Stimulated activated CD4-positive, alpha-beta T cell treated with anti-CD3 and anti-CD28 coated beads, Interleukin-15, amount 100 ng/mL, for 24 hours (primary cell): ENCODE measurements around the gene EIF4EBP2.

Experiments
- DNase-seq: peaks from one replicate; pipeline ENCODE4 v3.0.0-alpha.2; 2020

EIF4EBP2 gene

DNA sequence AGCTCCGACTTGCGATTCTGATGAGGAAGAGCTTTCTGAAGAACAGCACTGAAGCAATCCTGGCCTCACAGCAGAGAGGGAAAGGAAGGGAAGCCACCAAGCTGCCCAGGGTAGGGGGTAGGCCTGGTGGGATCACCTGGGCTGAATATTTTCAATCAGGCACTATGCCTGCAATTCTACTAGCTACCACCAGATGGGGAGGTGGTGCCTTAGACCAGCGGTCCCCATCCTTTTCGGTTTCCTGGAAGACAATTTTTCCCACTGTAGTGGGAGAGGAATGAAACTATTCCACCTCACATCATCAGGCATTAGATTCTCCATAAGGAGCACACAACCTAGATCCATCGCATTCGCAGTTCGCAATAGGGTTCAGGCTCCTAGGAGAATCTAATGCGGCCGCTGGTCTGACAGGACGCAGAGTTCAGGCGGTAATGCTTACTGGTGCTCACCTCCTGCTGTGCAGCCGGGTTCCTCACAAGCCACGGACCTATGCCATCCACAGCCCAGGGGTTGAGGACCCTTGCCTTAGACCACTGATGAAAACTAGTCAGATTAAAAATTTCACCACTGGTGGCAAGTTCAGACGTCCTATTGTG, 24.3 kb upstream of the EIF4EBP2 start:
- peak; percentile 23 for DNase-seq

DNA sequence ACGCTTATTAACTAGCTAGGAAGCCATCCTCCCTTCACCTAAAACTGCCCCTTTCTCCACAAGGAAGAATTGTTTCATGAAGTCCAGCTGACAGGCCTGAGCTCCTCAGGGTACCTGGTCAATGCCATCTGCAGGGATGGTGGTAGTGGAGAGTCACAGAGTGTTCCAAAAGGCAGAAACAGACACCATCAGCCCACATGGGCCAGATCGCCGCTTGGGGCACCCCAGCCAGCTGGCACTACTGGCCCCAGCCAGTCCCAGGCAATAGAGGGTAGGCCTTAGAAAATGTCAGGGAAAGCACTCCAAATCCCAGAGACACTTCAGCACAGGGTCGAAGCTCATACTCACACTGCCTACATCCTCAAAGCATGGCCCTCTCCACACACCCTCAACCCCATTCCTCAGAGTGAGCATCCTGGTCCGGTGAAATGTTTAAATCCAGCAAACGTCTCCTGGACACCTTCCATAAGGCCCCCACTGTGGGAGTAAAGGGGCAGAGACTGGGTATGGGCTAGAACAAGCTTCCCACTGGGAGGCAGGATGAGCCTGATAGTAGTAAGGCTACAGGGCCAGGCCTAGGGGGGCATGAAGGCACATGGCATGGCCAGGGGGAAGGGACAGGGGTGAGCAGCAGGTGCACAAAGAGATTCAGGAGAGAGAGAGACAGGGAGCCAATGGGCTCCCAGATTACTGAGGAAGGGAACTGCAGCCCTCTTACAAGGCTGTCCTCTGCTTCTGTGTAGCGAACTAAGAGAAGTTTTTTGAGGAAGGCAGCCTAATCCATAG, 23.4 kb upstream of the EIF4EBP2 start:
- no peak for DNase-seq

DNA sequence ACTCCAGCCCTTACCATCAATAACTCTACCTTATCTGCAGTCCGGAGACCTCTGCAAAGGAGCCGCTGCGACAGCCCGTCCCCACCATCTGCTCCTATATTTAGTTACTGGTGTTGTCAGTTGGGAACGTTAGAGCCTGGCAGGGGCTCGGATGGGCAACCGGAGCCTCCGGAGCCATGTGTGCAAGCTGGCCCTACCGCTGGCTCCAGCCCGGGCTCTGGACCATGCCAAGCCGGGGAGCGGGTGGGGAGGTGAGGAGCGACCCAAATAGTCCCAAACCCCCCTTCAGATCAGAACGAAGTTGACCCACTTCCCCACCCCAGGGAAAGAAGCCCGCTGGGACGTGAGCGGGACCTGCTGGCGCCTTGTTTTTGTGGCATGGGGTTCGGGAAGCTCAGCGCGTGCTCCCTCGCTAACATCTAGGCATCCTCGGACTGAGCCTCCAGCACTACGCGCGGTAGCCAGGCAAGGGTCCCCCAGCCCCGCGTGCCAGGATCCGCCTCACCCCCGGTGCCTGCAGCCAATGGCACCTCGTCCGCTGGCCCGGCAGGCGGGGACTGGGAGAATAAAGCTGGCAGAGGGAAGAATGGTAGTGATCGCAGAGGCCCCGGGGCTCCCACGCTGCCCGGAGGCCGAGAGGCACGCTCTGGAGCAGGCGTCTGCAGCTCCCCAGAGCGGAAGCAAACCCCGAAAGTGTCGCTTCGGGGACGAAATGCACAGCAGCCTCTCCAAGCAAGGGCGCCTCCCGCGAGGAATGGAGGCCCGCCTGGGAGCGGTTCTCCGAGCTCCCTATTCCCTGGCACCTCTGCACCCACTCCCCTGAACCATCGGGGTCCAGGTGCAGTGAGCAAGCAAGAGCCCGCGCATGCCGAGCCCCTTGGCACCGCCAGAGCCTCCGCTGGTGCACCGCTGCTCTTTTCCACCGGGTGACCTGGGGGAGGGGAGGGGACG, 22.2 kb upstream of the EIF4EBP2 start:
- peak; percentile 66 for DNase-seq

DNA sequence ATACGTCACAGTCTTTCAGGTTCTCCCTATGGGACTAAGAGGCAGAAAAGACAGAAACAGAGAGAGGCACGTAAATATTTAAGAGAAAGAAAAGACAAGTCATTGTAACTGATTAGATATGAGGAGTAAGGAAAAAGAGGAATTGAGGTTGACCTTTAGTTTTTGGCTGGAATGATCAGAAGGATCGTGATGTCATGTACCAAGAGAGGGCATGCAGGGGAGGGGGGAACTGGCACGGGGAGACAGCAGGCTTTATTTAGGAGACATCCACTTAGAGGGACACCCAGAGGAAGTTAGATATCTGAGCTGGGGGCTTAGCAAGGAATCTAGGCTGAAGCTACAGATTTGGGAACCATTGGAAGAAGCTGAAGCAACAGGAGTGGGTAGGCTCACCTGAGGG, 12.3 kb upstream of the EIF4EBP2 start:
- no peak for DNase-seq

DNA sequence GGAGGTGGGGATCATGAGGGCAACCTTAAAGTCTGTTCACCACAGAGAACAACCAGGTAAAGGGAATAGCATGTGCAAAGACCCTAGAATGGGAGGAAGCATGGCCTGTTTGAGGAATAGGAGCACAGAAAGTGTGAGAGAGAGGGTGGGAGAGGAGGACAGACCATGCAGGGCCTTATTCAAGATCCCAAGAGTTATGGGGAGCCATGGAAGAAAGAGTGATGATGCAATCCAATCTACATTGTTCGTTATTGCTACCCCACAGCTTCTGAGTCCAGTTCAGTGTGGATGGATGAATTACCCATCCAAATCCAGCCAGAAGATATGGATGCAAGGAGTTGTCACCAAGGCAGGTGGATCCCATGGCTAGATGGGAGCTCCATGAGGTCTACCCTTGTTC, 7.8 kb upstream of the EIF4EBP2 start:
- no peak for DNase-seq

DNA sequence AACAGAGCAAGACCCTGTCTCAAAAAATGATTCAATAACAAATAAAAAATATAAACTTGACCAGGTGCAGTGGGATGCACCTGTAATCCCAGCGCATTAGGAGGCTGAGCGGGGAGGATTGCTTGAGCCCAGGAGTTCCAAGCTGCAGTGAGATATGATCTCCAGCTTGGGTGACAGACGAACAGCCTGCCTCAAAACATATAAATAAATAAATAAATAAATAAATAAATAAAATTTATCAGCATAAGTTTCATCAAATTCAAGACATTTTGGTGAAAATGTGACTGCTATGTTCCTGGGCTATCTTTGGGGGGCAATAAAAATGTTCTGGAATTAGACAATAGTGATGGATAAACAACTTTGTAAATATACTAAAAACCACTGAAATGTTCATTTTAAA, 4.8 kb upstream of the EIF4EBP2 start:
- DNase-seq, result no peak

DNA sequence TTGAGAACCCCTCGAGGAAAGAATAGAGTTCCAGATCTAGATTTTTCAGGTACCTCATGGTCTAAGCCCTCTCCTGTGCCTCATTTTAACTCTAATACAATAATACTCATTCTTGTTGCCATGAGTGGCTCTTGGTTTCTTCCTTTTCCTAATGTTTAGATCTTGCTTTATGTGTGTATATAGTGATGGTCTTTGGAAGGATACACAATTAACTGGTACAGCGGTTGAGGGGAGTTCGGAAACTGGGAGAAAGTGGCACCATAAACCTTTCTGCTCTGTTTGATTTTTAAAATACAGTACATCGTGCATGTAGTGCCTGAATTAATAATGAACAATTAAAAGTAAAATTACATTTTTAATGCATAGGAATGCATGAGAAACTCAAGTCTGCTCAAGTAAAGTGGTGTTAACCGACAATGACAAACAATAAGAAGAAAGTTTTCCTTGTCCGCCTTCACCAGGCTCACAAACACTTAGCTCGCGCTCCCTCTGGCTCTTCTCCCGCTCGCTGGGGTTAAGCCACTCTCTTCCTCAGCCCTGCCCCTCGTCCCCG, 386 bp upstream of the EIF4EBP2 start:
- DNase-seq, result no peak

DNA sequence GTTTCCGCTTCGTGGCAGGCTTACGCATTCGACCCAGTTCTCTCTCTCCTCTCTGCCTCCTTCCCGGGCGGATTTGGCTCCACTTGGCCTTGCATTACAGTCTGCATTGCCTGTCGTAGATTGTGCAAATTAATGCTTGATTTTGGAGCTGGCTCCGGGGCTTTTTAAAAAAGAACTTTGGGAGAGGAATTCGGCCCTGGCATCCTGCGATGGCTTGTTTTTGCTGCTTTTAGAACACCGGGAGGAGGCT, 767 bp downstream of the EIF4EBP2 start:
- no peak for DNase-seq

DNA sequence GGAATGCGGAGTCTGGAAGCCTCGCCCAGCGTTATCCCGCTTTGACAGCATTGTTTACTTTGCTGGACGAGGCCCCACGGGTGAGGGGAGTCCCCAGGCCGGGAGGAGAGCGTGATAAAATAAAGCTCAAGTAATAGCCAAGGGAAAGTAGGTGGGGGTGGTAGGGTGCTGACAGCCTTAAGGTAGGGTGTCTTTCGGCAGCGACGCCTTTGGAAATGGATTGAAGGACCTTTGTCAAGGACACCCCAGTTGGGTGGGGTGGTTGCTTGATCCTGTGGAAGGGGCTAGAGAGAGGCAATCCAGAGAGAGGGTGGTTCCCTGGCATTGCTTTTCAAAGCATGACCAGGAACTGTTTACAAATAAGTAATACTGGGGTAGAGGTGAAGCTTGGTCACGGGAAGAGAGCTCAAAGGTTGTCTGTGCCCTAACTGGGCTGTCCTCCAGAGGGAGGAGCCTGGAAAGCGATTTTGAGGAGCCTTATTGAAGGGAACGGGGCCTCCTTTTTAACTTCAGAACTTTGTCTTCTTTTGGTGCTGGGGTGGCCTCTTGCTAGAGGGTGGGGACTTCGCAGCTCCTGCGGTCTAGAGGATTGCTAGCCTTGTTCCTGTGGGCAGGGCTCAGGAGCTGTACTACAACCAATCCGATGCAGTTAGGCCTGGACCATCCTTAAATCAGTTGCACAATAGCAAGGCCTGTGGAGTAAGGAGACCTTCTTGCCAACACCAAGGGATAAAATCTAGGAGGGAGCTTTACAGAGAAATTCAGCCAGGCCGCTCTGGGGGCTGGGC, 1.3 kb downstream of the EIF4EBP2 start:
- DNase-seq, result peak; percentile 51

DNA sequence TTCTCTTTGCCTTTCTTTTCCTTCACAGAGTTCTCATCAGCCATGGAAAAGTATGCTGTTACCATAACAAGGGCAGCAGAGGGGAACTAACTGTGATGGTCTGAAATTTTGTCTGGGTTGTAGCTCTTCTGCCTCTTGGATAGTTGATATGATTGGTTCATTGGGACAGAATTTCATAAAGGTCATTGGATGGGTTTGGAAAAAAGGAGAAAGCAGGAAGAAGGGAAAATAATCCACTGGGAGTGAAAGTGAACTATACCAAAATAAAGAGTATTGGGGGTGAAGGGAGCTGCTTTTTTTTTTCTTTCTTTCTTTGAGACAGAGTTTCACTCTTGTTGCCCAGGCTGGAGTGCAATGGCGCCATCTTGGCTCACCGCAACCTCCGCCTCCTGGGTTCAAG, 5.8 kb downstream of the EIF4EBP2 start:
- no peak for DNase-seq

DNA sequence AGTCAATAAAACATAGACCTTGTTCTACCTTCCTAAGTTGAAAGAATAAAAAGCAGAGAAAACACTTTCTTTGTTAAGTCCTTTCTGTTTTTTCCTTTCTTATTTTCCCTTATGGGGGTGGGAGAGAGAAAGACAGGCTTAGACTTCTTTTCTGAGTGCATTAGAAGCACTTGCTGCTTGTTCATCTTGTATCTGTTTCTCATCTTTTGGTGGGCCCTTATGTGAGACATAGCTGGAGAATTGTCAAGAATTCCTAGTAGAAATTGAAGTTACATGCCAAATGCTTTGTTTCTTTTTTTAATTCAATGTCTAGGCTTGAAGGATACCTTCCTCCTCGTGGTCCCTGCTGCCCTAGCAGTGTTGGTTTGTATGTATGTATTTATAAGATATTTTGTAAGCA, 6.7 kb downstream of the EIF4EBP2 start:
- DNase-seq, result no peak

DNA sequence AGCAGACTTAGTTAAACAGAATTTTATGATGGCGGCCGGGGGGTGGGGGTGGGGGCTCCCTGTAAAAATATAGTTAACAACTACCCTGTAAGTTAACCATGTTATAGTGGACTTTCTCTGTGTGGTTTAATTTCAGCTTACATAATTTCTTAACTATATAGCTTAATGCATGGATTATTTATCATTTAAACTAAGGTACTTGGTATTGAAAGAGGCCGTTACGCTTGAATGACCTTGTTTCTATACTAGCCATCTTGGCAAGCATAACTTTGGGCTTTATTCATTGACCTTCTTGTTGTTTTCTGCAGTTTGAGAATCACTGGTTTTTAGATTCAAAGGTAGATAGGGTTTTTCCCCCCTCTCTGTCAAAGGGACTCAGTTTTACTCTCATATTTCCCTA, 8.4 kb downstream of the EIF4EBP2 start:
- DNase-seq, result no peak

DNA sequence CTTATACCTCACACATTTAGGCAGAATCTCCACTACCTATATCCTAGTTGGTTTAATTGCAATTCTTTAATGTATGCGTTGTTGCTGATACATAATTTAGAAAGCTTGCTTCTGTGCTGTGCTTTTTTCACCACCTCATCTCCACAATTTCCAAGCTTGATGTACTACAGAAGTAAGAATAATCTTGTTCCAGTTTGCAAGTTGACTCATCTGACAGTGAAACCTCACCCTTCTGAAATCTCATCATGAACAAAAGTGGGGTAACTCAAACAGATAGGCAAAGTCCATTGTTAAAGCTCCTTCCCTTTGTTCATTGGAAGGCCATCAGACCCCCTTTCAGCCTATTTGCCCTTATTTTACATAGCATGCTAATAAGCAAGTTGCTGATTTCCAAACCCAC, 13.6 kb downstream of the EIF4EBP2 start:
- DNase-seq, result no peak

DNA sequence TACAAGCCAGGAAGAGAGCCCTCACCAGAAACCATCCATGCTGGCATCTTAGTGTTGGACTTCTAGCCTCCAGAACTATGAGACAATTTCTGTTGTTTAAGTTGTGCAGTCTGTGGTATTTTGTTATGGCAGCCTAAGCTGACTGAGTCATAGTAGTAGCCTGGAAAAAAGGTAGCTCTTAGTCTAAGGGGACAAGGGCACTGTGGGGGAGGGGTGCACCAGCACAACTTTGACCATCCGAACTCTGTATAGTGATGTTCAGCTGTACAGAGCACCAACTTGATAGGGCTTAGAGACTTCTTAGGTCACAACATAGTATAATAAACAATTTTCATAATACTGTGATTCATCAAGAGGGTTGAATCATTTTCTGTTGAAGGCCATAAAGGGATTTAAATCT, 14.3 kb downstream of the EIF4EBP2 start:
- DNase-seq, result peak; percentile 16

DNA sequence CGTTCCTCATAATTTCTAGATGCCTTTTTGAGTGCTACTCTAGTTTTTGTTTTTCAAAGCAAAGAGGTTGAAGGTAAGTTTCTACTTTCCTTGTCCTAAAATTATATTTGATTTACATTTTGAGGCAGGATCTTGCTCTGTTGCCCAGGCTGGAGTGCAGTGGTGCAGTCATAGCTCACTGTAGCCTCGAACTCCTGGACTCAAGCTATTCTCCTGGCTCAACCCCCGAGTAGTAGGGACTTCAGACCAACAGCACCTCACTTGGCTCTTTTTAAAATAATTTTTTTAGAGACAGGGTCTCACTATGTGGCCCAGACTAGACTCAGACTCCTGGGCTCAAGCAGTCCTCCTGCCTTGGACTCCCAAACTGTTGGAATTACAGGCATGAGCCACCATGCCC, 14.8 kb downstream of the EIF4EBP2 start:
- DNase-seq, result no peak

DNA sequence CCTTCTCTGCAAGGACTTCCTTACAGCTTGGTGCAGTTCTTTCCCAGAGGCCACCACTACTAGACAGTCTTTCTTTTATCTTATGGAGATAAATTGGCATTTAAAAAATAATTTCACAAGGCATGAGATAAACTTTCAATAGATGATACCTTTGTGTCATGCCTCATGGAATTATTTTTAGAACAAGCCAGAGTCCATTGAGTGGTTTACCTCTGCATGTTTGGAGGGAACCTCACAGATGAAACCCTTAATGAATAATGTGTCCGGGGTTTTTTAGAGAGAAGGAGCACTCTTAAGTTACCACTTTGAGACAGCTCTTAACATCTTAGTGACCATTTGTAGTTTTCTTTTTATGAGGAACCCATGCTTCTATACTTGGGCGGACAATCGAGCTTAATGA, 20.4 kb downstream of the EIF4EBP2 start:
- DNase-seq, result no peak

DNA sequence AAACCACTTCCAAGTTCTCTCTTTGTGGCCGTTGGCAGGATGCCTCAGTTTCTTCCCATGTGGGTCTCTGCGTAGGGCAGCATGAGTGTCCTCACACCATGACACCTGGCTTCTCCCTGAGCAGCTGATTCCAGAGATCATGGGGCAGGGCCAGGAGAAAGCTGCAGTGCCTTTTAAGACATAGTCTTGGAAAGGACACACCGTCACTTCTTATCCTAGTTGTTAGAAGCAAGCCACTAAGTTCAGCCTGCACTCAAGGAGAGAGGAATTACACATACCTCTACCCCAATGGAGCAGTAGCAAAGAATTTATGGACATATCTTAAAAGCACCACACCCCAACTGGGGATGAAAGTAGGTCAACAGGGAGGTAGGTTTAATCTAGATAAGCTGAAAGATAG, 21.2 kb downstream of the EIF4EBP2 start:
- no peak for DNase-seq

DNA sequence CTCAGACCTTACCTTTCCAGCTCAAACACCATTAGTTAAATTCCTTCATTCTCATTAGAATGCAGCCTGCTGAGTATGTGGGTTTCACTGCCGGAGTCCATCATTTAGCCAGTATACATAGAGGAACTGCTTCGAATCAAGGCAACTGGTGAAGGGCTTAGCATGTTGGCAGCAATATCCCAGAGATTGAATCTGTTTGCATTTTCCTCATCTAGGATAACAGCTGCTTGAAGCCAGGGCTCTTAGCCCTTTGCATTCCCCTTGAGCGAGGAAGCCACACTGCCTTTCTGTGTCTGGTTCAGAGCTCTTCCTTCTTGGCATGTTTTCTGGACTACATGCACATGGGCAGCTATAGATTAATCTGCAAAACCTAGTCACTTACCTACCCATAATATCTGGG, 22.9 kb downstream of the EIF4EBP2 start:
- no peak for DNase-seq

DNA sequence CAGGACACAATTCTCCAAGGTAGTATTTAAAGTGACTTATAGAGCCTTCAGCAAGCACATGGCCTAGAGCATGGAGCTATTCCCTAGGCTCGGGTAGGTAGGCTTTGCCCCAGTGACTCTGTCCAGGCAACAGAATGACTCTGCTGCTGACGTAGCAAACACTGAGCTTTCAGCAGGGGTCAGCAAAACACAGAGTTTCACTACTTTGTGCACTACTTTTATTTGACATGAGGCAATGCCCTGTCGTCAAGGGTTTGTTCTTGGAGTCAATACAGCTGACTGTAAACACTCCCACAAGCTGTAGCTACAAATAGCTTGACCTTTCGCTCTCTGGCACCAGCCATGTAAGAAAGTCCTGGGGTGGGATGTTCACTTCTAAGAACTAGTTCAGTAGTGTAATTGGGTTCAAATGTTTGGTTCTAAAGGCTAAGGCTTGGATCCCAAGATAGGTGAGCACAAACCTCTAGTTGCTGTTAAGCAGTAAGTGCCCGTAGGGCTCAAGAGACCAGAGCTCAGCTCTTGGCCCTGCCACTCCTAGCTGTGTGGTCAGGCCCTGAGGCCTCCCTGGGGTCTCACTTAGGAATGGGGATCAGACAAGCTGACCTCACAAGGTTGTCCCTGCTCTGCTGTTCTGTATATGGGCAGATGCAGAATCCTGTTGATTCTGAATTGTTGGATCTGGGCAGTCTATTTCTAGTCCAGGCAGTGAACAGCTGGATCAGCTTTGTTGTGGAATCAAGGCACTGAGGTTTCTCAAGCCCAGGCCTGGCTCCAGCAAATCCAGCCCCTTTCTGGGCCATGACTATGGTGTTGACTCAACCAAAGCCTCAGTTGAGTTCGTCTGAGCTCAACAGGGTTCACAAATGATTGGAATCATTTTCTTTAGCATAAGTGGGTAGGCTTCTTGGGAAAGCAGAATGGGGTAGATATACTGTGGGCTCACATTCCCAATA, 26.8 kb downstream of the EIF4EBP2 start:
- DNase-seq, result no peak

DNA sequence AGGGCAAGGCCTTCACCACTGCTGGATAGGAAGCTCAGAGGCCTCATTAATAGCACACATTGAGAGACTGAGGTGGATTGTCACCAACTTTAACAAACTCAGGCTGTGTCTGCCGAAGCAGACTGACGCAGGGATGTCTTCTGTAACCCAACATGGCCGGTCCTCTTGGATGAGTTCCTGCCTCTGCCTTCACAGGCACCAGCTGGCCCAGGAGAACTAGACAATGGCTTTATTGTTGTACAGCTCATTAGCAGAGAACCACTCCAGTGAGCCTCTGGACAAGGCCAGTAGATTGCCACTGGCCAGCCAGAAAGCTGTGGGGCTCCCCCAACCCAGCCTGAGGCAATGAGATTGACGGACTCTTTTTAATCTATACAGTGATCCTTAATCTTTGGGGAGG, 28.2 kb downstream of the EIF4EBP2 start:
- no peak for DNase-seq

DNA sequence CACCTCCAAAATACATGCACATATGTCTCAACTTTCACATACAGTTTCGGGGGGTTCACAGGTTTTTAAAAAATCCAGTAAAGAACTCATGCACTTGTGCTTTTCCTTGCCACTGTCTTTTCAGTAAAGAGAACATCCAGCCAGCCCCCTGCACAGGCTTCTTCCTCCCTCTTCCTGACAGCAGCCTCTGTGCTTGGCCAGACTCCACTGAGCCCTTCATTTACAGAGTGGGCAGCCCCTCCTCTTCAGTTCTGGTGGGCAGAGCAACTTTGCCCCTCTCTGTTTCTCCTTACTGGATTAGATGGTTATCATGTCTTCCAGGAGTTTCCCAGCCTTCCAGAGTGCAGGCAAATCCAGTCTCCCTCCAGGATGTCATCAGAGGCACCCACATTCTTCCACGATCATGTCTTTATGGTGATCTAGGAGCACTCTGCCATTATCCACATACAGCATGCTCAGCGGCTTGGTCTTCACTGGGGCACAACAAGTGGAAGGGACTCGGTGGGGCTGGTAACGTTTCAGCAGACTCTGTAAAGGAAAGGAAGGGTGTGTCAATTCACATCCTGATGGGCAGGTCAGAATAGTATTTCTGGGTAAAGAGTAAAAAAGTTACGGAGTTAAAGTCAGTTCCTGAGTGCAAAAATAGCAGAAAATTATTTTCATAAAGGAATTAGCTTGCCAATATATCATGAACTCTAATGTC, 28.8 kb downstream of the EIF4EBP2 start:
- no peak for DNase-seq
